ENCODE results near the gene PLD4.

Gene PLD4

DNA sequence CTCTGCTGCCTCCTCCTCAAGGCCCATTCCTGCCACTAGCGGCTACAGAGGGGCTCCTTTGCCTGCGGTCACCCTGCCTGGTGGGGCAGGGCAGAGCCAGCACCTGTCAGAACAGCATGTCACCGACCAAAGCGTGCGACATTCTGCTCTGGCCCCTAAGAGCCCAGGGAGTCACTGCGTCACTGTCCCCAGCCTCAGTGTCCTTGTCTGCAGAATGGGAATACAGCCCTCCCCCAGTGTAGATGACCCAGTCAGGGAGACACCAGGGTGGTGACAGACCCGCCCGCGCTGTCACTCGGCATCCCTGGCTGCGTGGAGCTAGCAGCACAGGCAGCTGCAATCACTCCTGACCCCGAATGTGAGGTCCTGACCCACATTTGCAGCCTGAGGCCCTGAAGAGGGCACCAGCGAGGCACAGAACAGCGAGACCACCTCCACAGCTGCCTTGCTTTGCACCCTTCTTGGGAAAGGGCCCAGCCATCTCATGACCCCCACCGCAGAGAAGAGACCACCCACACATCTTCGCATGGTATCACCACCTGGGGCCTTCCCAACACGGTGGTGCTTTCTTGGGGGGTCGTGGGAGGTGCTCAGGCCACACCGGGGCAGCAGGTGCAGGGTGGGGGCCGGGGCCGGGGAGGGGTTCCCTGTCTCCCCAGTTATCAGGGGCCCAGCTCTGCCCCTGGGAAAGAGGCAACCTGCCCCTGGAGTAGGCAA lies 51.0 kb downstream of the PLD4 start:
- no peak for DNase-seq (ENCODE audit: low read depth)
- no peak overlapping the region for H3K4me3 ChIP-seq (ENCODE audit: control insufficient read depth, low read depth, low read length)
- TF ChIP-seq, protein P1, sequence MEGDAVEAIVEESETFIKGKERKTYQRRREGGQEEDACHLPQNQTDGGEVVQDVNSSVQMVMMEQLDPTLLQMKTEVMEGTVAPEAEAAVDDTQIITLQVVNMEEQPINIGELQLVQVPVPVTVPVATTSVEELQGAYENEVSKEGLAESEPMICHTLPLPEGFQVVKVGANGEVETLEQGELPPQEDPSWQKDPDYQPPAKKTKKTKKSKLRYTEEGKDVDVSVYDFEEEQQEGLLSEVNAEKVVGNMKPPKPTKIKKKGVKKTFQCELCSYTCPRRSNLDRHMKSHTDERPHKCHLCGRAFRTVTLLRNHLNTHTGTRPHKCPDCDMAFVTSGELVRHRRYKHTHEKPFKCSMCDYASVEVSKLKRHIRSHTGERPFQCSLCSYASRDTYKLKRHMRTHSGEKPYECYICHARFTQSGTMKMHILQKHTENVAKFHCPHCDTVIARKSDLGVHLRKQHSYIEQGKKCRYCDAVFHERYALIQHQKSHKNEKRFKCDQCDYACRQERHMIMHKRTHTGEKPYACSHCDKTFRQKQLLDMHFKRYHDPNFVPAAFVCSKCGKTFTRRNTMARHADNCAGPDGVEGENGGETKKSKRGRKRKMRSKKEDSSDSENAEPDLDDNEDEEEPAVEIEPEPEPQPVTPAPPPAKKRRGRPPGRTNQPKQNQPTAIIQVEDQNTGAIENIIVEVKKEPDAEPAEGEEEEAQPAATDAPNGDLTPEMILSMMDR (conservative IDR thresholded peaks at IDR 0.05; ENCODE audit: control insufficient read depth, insufficient read depth, low read depth, low read length), result no peak

DNA sequence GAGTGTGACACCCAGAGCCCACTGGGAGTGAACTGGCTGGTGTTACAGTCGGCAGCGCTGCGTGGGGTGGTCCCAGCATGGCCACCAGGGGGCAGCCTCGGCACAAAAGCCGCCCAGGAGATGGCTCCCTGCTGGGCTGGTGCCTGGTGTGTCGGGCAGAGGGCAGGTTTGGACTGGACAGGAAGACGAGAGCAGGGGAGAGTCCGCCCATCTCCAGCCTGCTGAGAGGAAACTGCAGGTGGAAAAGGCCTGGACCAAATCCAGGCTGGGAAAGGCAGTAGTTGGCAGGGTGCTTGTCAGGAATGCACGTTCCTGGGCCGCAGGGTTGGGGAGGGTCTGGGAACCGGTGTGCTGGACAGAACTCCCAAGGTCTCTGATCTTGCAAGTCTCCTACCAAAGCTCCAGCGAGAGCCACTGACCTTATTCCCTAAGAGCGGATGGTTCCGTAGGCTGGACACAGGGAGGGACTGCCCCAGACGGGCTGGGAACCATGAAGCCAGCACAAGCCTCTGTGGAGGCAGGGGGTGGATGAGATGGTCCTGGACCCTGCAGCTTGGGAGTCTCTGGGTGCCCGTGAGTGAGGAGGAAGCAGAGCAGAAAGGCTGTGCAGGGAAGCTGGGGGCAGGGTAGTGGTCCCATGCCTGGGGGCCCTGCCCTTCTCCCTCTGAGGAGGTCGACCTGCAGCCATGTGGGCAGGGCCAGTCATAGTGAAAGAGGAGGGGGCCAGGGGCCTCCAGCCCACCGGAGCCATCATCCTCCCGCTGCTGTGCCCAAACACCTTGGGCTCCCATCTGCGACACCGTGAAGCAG lies 51.7 kb downstream of the PLD4 start:
- DNase-seq (ENCODE audit: low read depth), result peak; percentile 76
- no peak overlapping the region for H3K4me3 ChIP-seq (ENCODE audit: control insufficient read depth, low read depth, low read length)
- TF ChIP-seq, protein P1 (conservative IDR thresholded peaks at IDR 0.05; ENCODE audit: control insufficient read depth, insufficient read depth, low read depth, low read length), result peak; percentile 77

DNA sequence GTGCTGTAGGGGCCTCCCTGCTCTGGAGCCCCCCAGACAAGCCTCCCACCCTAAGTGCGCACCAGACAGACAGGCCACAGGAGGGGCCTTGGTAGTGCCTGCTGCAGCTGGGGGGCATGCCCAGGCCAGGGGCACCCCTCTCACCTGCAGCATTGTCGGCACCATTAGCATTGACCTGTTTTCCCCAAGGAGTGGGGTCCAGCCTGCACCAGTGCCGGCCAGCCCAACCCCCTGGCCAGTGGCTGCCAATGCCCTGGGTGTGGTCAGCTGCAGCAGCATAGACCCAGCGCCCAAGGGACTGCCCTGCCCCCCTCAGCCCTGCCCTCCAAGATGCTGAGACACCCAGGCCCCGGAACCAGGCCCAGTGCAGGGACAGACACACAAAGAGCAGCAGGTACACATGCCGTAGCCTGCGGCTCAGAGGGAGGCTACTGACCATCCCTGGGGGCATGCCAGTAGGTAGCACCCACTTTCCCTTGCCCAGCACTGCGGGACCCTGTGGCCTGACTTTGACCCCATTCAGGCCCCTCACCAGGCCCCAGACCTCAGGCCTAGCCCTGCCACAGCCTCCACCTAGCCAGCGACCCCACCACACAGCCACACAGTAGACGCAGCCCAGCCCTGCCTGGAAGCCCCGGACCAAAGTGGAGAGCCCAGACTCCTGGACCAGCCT lies 52.5 kb downstream of the PLD4 start:
- TF ChIP-seq, protein P1 (conservative IDR thresholded peaks at IDR 0.05; ENCODE audit: control insufficient read depth, insufficient read depth, low read depth, low read length), result no peak
- H3K4me3 ChIP-seq (ENCODE audit: control insufficient read depth, low read depth, low read length), result peak overlapping the region; percentile 48
- DNase-seq (ENCODE audit: low read depth), result no peak

DNA sequence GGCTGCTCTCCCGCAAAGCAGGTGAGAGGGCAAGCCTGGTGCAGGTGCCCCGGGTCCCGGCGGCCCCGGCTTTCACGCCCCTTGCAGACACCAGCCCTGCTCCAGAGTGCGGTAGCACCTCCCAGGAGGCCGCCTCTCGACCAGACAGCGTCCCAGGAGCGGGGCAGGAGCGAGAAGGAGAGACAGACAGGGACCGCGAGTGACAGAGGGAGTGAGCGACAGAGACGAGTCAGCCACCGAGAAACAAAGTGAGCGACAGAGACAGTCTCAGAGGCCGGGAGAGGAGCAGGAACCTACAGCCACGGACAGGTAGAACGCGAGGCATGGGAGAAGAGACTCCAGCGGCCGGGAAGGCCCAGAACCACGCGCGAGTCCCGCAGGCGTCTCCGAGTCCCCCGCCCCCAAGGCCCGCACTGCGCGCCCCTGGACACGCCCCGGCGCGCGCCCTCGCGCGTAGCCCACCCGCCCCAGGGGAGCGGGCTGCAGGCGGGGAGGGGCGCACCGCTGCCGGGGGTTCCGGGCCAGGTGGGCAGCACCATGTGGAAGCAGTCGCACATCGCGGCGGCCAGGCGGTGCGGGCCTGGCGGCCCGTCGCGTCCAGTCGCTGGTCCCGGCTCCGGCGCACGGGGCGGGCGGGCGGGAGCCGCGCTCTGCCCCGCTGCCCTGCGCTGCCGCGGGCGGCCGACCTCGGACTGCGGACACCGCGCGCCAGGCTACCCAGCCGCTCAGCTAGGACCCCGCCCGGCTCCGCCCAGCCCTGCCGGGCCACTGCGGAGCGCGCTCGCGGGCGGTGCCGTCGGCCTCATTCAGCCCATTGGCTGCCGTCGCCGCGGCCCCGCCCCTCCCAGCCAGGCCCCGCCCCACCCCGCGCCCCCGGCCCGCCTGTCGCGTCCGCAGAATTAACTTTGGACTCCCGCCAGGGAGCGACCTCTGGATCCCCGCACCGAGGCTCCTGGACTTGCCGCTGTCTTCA lies 53.3 kb downstream of the PLD4 start, which contains the start of gene AHNAK2:
AHNAK2 (minus strand) TSS at position 694 of the 973 bp plus-strand sequence; CDS start at position 557, 137 bp downstream.
- TF ChIP-seq, protein P1 (conservative IDR thresholded peaks at IDR 0.05; ENCODE audit: control insufficient read depth, insufficient read depth, low read depth, low read length), result no peak
- peak within 1 kb of the TSS; percentile 48 for H3K4me3 ChIP-seq (ENCODE audit: control insufficient read depth, low read depth, low read length)
- peak; percentile 68 for DNase-seq (ENCODE audit: low read depth)

DNA sequence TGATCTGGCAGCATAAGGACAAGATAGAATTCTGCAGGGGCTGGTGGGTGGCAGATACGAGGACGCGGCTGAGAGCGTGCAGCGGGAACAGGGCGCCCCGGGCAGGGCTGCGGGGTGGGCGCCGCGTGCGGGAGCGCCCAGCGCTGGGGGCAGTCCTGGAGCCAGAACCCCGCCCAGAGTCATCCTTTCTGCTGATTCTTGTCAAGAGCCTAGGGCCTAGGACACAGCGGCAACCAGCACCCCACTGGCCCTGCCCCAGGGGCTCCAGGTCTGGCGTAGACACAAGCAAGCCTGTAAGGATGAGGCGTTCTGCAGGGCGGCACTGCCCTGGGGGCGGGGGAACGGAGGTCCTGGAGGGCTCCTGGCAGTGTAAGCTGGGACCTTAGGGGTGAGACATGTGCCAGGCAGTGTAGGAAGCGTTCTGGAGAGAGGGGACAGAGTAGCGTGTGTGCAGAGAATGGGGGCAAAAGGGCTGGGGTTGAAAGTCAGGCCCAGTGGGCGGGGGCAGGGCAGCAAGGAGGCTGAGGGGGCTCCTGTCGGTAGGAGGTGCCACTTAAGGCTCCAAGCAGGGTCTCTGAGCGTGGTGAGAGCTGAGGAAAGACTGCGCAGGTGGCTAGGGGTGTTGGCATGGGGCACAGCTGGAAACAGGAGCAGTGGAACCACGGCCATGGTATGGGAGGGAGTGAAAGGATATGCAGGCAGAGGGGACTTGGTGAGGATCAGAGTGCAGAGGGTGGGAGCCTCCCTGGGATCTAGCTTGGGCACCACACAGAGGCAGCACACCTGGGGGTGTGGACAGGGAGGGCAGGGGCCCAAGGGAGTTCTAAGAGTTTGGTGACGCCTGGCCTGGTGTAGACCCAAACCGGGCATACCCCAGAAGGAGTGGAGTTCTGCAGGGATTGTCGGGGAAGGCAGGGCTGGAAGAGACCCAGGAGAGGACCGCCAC lies 54.3 kb downstream of the PLD4 start:
- DNase-seq (ENCODE audit: low read depth), result no peak
- TF ChIP-seq, protein P1 (conservative IDR thresholded peaks at IDR 0.05; ENCODE audit: control insufficient read depth, insufficient read depth, low read depth, low read length), result no peak

More for the DNA sequence above, 54.3 kb downstream of the PLD4 start:
- H3K4me3 ChIP-seq (ENCODE audit: control insufficient read depth, low read depth, low read length), result peak overlapping the region; percentile 33
